Neural cell (in vitro differentiated cells): ENCODE data around the gene SLC37A2. TPM values are rescaled to one million over a fixed set of nuclear protein-coding genes. Genes with fewer than 3 reads are reported as not detected.

Source experiments
- H2AFZ ChIP-seq: fragments of 200-600, 300-800 bp; sonication (generic), shearing (Covaris generic); 2 replicates; pipeline ENCODE4 v1.6.0; 2014; ENCODE audit warnings: low read depth, mild to moderate bottlenecking, antibody characterized with exemption, low read length, moderate library complexity
- H3F3A ChIP-seq: fragments of 200-600 bp; shearing (Covaris generic); 2 replicates; pipeline ENCODE4 v1.6.1; 2016; ENCODE audit warnings: mild to moderate bottlenecking, moderate library complexity, mixed read lengths, antibody characterized with exemption, low read length; ENCODE audit not compliant: insufficient read depth, poor library complexity, severe bottlenecking
- H3K27ac ChIP-seq: fragments of 200-600, 300-800 bp; sonication (generic), shearing (Covaris generic); 2 replicates; pipeline ENCODE4 v1.5.1; 2014; ENCODE audit warnings: mild to moderate bottlenecking, low read length, moderate library complexity
- H3K27me3 ChIP-seq: fragments of 300-800, 200-600 bp; sonication (generic), shearing (Covaris generic); 2 replicates; pipeline ENCODE4 v1.6.0; 2014; ENCODE audit warnings: mild to moderate bottlenecking, low read depth, low read length, moderate library complexity; ENCODE audit not compliant: insufficient read depth
- H3K36me3 ChIP-seq: fragments of 300-800, 200-600 bp; sonication (generic), shearing (Covaris generic); 2 replicates; pipeline ENCODE4 v1.5.1; 2014; ENCODE audit warnings: mild to moderate bottlenecking, antibody characterized with exemption, low read length, moderate library complexity; ENCODE audit not compliant: insufficient read depth
- H3K4me2 ChIP-seq: fragments of 300-800, 200-600 bp; sonication (generic), shearing (Covaris generic); 2 replicates; pipeline ENCODE4 v1.6.0; 2014; ENCODE audit warnings: mild to moderate bottlenecking, low read length
- H3K4me3 ChIP-seq: fragments of 300-800, 200-600 bp; sonication (generic), shearing (Covaris generic); 2 replicates; pipeline ENCODE4 v1.5.1; 2014; ENCODE audit warnings: mild to moderate bottlenecking, low read length, moderate library complexity
- H3K79me2 ChIP-seq: fragments of 200-600 bp; shearing (Covaris generic); replicated peaks from 2 replicates; pipeline ENCODE4 v1.6.0; 2014; ENCODE audit warnings: mild to moderate bottlenecking, low read length, moderate library complexity; ENCODE audit not compliant: insufficient read depth
- H3K9ac ChIP-seq: fragments of 300-800, 200-600 bp; sonication (generic), shearing (Covaris generic); 2 replicates; pipeline ENCODE4 v1.6.1; 2016; ENCODE audit warnings: mild to moderate bottlenecking, low read length, mixed read lengths
- H3K9me2 ChIP-seq: fragments of 200-600 bp; shearing (Covaris generic); 2 replicates; pipeline ENCODE4 v1.6.1; 2016; ENCODE audit warnings: mild to moderate bottlenecking, low read length, mixed read lengths; ENCODE audit not compliant: insufficient read depth
- H3K9me3 ChIP-seq: fragments of 200-600, 300-800 bp; sonication (generic), shearing (Covaris generic); 2 replicates; pipeline ENCODE4 v1.6.1; 2016; ENCODE audit warnings: mild to moderate bottlenecking, mixed run types, low read length, moderate library complexity, mixed read lengths
- H4K20me1 ChIP-seq: fragments of 200-600 bp; shearing (Covaris generic); 2 replicates; pipeline ENCODE4 v1.6.1; 2016; ENCODE audit warnings: mild to moderate bottlenecking, mixed run types; ENCODE audit not compliant: insufficient read depth
- CTCF ChIP-seq: fragments of 450-650 bp; IDR thresholded peaks from 2 replicates; pipeline ENCODE4 v1.5.1; 2014; ENCODE audit warnings: antibody characterized with exemption, mild to moderate bottlenecking, moderate library complexity; ENCODE audit not compliant: poor library complexity, severe bottlenecking
- EP300 ChIP-seq: fragments of 450-650 bp; conservative IDR thresholded peaks from 2 replicates; pipeline ENCODE4 v1.6.1; 2014; ENCODE audit warnings: antibody characterized with exemption, mild to moderate bottlenecking, moderate library complexity; ENCODE audit not compliant: poor library complexity, severe bottlenecking
- EZH2 ChIP-seq: fragments of 200-600, 300-800 bp; shearing (Covaris generic), sonication (generic); IDR thresholded peaks from 2 replicates; pipeline ENCODE4 v1.6.1; 2014; ENCODE audit warnings: antibody characterized with exemption, low read length, borderline replicate concordance, mild to moderate bottlenecking; ENCODE audit not compliant: insufficient read depth, poor library complexity, severe bottlenecking
- MXI1 ChIP-seq: fragments of 450-650 bp; conservative IDR thresholded peaks from 2 replicates; pipeline ENCODE4 v1.6.1; 2014; ENCODE audit warnings: antibody characterized with exemption, mild to moderate bottlenecking; ENCODE audit not compliant: poor library complexity, severe bottlenecking
- POLR2AphosphoS5 ChIP-seq: IDR thresholded peaks from 2 replicates; pipeline ENCODE4 v1.6.1; 2012
- RAD21 ChIP-seq: fragments of 450-650 bp; conservative IDR thresholded peaks from 2 replicates; pipeline ENCODE4 v1.6.1; 2014; ENCODE audit warnings: antibody characterized with exemption, mild to moderate bottlenecking, moderate library complexity
- REST ChIP-seq: IDR thresholded peaks from 2 replicates; pipeline ENCODE4 v1.6.1; 2012; ENCODE audit warnings: borderline replicate concordance
- SMC3 ChIP-seq: fragments of 450-650 bp; conservative IDR thresholded peaks from 2 replicates; pipeline ENCODE4 v1.6.1; 2014; ENCODE audit warnings: antibody characterized with exemption, mild to moderate bottlenecking, moderate library complexity; ENCODE audit not compliant: poor library complexity
- TAF1 ChIP-seq: IDR thresholded peaks from 2 replicates; pipeline ENCODE4 v1.6.1; 2012; ENCODE audit warnings: low read depth
- polyA plus RNA-seq: library from polyadenylated mRNA; depleted of rRNA; stranded (reverse); fragments of >200 nt; gene quantifications from 2 replicates; pipeline ENCODE4 v1.2.3, GENCODE V29; 2014

Gene SLC37A2
- polyA plus RNA-seq, 1 donor from 2014 or later: 0.12 TPM

DNA sequence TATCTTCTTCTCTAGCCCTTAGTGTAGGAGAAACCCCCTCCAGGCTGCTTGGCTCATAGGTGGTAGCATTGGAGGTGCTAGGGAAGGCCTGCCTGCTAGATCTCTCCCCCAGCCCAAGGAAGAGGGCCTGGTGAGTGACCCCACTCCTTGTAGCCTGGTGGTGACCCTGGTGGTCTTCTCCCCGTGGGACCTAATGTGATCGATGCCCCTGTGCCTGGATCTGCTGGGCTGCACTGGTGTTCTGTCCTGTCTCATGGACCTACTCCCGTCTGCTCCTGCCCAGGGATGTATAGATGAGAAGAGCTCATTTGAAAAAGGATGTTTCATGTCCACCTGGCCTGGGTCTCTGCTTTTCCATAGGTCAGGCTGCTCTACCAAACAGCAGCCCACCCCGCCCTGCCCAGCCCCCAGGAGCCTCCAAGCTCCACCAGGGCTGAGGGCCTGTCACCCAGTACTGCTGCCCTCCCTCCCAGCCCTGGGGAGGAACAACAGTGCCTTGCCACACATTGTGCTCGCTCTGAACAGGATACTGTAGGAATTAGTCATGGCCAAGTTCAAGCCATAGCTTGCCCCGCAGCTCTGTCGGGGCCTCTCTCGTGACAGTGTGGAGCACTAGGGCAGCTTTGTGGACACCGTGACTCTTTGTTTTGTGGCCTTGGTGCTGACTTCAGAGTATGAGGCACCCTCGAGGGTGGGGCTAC lies 19.7 kb downstream of the SLC37A2 start:
- Histone ChIP-seq H2AFZ (no peak overlapping the region), H3K79me2 (no peaks in the 10 kb centered on the region), H3K36me3 (no peaks in the 10 kb centered on the region), H3K27me3 (no peaks in the 10 kb centered on the region), H3F3A (no peaks in the 10 kb centered on the region), H3K4me2 (no peak overlapping the region), H3K9me2 (no peaks in the 10 kb centered on the region), H3K27ac (no peak overlapping the region), H3K9ac (no peak overlapping the region), H3K9me3 (no peaks in the 10 kb centered on the region), H4K20me1 (no peaks in the 10 kb centered on the region), H3K4me3 (no peak overlapping the region)
- TF ChIP-seq CTCF: no peak
- no peak for TF ChIP-seq RAD21
- TF ChIP-seq EZH2: no peak
- TF ChIP-seq REST: no peak

GRCh38 chr11:125083312-125084056 lies 20.4 kb downstream of the SLC37A2 start:
- Histone ChIP-seq H3K9me3 (no peaks in the 10 kb centered on the region), H3K79me2 (no peaks in the 10 kb centered on the region), H3K4me2 (no peak overlapping the region), H3K9ac (no peak overlapping the region), H4K20me1 (no peaks in the 10 kb centered on the region), H3K27me3 (no peaks in the 10 kb centered on the region), H3K9me2 (no peaks in the 10 kb centered on the region), H3K27ac (no peak overlapping the region), H3K4me3 (no peak overlapping the region), H2AFZ (no peak overlapping the region), H3K36me3 (no peaks in the 10 kb centered on the region), H3F3A (no peaks in the 10 kb centered on the region)
- TF ChIP-seq POLR2AphosphoS5 (no peak), REST (no peak), RAD21 (no peak), EP300 (no peak), MXI1 (no peak), EZH2 (no peak), SMC3 (no peak), TAF1 (no peak), CTCF (no peak)
